ENCODE results near the gene ENPP1. TPM values are rescaled to one million over a fixed set of nuclear protein-coding genes. Genes with fewer than 3 reads are reported as not detected.

Gene ENPP1
- total RNA-seq, 1 donor from 2014 or later: 3.4 TPM

DNA sequence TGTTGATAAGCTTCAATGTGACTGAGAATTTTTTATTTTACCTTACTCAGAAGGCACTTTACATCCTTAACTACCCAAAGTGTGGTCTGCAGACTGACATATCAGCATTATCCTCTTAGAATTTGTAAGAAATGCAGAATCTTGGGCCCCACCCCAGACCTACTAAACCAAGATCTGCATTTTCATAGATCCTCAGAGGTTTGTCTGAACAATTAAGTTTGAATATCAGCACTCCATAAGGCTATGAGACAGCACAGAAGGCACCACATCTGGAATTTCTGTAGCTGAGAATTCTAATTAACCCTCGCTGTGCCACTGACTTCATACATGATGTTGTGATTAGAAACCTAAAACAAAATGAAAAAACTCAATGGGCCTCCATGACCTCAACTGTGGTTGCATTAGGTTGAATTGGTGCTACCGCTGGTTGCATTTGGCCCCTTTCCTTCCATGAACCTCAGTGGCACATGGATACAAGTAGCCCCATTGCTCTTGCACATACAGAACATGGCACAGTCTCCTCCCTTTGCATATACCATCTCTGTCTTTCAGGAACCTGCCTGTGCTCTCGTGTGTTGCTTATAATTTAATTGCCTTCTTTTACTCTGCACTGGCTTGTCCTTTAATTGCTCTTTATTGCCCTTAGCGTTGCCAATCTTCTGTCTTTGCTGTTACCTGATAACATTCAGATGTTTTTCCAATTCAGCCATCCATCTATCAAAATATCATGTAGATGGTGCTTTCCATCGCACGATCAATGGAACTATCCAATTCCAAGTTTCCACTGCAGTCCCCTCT, 13.4 kb downstream of the ENPP1 start:
- Histone ChIP-seq H3K9me3 (no peaks in the 10 kb centered on the region), H3K36me3 (no peaks in the 10 kb centered on the region), H3K4me3 (no peak overlapping the region), H3K27me3 (no peaks in the 10 kb centered on the region), H3K27ac (no peak overlapping the region), H3K4me1 (no peaks in the 10 kb centered on the region)
- DNase-seq (no peak), ATAC-seq (no peak)
- TF ChIP-seq, protein P1, sequence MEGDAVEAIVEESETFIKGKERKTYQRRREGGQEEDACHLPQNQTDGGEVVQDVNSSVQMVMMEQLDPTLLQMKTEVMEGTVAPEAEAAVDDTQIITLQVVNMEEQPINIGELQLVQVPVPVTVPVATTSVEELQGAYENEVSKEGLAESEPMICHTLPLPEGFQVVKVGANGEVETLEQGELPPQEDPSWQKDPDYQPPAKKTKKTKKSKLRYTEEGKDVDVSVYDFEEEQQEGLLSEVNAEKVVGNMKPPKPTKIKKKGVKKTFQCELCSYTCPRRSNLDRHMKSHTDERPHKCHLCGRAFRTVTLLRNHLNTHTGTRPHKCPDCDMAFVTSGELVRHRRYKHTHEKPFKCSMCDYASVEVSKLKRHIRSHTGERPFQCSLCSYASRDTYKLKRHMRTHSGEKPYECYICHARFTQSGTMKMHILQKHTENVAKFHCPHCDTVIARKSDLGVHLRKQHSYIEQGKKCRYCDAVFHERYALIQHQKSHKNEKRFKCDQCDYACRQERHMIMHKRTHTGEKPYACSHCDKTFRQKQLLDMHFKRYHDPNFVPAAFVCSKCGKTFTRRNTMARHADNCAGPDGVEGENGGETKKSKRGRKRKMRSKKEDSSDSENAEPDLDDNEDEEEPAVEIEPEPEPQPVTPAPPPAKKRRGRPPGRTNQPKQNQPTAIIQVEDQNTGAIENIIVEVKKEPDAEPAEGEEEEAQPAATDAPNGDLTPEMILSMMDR (IDR thresholded peaks at IDR 0.05): no peak
- intact Hi-C loops (cut with DNase I): no loop called here

DNA sequence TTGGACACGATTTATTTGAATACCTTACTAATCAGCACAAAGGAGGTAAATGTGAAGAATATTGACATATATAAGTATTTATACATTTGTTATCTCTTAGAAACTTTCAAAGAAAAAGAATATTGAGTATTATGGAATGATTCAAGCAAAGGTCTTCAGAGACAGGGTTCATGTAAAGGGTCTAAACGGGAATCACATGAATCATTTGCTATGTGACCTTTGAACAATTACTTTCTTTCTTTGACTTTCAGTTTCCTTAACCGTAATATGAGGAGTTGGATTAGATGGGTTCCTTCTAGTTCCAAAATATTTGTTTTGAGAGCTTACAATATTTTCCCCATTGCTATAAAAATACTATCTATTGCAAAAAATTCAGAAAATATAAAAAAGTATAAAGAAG, 14.3 kb downstream of the ENPP1 start:
- Histone ChIP-seq H3K27ac (no peak overlapping the region), H3K27me3 (no peaks in the 10 kb centered on the region), H3K36me3 (no peaks in the 10 kb centered on the region), H3K4me3 (no peak overlapping the region), H3K9me3 (no peaks in the 10 kb centered on the region), H3K4me1 (no peaks in the 10 kb centered on the region)
- ATAC-seq (no peak), DNase-seq (no peak)
- intact Hi-C loops (cut with DNase I): no loop called here
- TF ChIP-seq, protein P1 (IDR thresholded peaks at IDR 0.05): no peak

DNA sequence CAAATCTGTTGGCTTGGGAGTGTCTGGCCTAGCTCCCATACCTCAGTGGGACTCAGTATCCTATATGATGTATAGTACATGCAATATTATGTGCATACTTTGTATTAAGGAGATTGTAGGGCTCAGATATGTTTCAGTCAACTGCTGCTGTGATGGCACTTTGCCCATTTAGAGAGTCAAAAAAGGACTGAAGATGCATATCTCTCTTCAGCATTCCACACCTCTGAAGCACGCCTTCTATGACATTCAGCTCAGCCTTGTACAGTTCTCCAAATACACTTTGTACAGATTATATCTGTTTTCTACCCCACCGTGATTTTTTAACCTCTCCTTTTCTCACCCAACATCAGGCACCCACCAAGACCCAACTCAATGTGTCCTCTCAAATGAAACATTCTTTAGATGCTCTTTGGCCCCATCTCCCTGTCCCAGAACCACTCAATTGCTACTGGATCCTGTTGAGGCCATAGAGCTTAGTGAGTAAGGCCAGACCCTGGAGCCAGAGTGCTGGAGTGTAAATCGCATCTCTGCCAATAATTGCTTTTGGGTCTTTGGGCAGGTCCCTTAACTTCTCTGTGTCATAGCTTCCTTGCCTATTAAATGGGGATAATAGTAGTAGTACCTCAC, 15.6 kb downstream of the ENPP1 start:
- H3K27me3 ChIP-seq: no peaks in the 10 kb centered on the region
- no peak overlapping the region for H3K4me3 ChIP-seq
- H3K9me3 ChIP-seq: no peaks in the 10 kb centered on the region
- H3K36me3 ChIP-seq: no peaks in the 10 kb centered on the region
- DNase-seq: no peak
- H3K27ac ChIP-seq: no peak overlapping the region
- TF ChIP-seq, protein P1 (IDR thresholded peaks at IDR 0.05): no peak
- intact Hi-C loops (cut with DNase I): no loop called here
- no peaks in the 10 kb centered on the region for H3K4me1 ChIP-seq
- ATAC-seq: no peak

DNA sequence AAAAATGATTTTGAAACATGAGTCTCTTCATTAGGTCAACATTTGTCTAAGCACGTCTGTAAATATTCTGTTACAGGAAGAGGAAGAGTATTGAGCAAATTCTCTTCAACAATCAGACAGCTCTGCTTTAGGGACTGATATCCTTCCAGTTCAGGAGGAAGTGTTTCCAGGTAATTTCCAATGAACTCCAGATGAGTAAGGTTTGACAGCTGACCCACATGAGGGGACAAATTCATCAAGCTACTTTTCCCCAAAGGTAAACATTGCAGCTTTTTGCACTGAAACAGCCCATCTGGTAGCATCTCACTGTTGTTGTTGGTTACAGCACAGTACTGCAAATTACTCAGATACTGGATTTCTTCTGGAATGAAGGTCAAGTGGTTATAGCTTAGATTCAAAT, 18.1 kb downstream of the ENPP1 start:
- no peak overlapping the region for H3K4me3 ChIP-seq
- TF ChIP-seq, protein P1 (IDR thresholded peaks at IDR 0.05): no peak
- no peak for ATAC-seq
- no peaks in the 10 kb centered on the region for H3K27me3 ChIP-seq
- no peaks in the 10 kb centered on the region for H3K9me3 ChIP-seq
- DNase-seq: no peak
- no peaks in the 10 kb centered on the region for H3K36me3 ChIP-seq
- intact Hi-C loops (cut with DNase I): no loop called here
- H3K4me1 ChIP-seq: no peaks in the 10 kb centered on the region
- H3K27ac ChIP-seq: no peak overlapping the region

DNA sequence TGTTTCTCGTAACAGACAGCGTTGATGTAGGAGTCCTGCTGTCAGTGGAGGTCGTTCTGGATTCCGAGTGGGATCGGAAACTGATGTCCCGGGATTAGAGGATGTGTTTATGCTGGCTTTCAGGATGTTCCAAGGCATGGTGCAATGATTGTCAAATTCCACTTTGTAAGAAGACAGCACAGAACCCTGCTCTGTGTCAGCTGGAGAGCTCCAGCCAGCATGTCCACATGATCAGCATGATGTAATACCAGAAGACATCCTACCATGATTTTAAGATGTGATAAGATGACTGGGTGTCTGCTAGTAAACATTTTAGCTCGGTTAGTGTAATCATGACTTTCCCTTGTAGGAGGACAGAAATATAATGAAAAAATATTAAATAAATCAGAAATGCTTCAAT, 20.3 kb downstream of the ENPP1 start:
- no peak overlapping the region for H3K4me3 ChIP-seq
- intact Hi-C loops (cut with DNase I): no loop called here
- ATAC-seq: no peak
- H3K4me1 ChIP-seq: no peaks in the 10 kb centered on the region
- no peaks in the 10 kb centered on the region for H3K9me3 ChIP-seq
- no peak for DNase-seq
- no peaks in the 10 kb centered on the region for H3K36me3 ChIP-seq
- TF ChIP-seq, protein P1 (IDR thresholded peaks at IDR 0.05): no peak
- H3K27me3 ChIP-seq: no peaks in the 10 kb centered on the region
- no peak overlapping the region for H3K27ac ChIP-seq

Measured in upper lobe of right lung (tissue), 1 donor.